ENCODE measurements around the gene KBTBD8.

Gene KBTBD8

GRCh38 chr3:67044295-67044694 lies 46.2 kb downstream of the KBTBD8 start:
- no peak for DNase-seq (ENCODE audit: low spot score)

- DNase-seq (ENCODE audit: low spot score), result no peak
These were observed 46.8 kb downstream of the KBTBD8 start for GRCh38 chr3:67044955-67045354.

DNA sequence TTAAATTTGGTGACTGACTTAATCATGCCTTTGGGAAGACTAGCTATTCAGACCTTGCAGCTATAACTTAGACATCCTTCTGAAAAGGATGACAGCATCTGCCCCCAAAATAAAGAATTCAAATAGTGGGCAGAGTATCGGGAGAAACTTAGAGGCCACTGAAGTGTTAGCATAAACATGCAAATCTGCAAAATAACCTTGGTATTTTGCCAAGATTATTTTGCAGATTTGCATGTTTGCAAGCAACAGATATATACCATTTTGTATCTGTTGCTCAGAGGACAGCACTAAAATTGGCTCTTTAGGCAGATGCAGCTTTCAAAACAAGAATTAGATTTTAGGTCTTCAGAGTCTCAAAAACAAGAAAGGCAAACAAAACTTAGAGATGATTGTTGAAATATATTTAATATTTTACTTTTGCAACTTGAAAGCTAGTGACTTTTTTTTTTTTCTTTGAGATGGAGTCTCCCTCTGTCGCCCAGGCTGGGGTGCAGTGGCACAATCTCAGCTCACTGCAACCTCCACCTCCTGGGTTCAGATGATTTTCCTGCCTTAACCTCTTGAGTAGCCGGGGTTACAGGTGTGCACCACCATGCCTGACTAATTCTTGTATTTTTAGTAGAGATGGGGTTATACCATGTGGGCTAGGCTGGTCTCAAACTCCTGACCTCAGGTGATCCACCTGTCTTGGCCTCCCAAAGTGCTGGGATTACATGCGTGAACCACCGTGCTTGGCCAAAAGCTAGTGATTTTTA lies 47.8 kb downstream of the KBTBD8 start:
- DNase-seq (ENCODE audit: low spot score), result no peak

- no peak for DNase-seq (ENCODE audit: low spot score)
These were observed 48.9 kb downstream of the KBTBD8 start for GRCh38 chr3:67047051-67047450.

GRCh38 chr3:67048067-67048714 lies 50.1 kb downstream of the KBTBD8 start:
- no peak for DNase-seq (ENCODE audit: low spot score)

DNA sequence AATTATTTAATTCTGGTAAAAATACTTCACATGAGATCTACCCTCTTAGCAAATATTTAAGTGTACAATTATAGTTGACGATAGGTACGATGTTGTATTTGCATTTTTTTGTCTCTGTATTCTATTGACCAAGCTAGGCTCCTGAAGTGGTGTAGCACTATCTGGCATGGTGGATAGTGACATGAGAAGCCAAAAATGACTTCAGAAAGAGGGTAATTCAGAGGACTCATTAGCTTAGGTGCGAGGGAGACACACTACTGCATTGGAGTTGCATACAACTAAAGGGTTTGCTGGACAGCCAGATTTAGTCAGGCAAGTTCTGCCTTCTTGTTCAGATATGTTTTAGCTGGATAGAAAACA lies 50.6 kb downstream of the KBTBD8 start:
- DNase-seq (ENCODE audit: low spot score), result no peak

DNA sequence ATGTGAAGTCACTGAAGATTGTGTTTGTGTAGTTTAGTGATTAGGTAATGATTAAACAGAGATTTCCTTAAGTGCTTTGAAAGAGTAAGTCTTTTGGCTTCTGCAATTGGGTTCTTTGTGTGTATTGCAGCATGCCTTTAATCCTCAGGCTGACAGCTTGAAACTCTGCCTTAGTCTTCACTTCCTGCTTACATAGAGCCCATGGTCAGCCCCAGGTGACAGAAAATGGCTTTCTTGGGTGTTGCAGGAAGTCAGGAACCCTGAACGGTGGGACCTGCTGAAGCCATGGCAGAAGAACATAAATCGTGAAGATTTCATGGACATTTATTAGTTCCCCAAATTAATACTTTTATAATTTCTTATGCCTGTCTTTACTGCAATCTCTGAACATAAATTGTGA lies 61.3 kb downstream of the KBTBD8 start:
- no peak for DNase-seq (ENCODE audit: low spot score)

Measured in ecto neural progenitor cell (in vitro differentiated cells).